ENCODE results near the gene NTM.

DNA sequence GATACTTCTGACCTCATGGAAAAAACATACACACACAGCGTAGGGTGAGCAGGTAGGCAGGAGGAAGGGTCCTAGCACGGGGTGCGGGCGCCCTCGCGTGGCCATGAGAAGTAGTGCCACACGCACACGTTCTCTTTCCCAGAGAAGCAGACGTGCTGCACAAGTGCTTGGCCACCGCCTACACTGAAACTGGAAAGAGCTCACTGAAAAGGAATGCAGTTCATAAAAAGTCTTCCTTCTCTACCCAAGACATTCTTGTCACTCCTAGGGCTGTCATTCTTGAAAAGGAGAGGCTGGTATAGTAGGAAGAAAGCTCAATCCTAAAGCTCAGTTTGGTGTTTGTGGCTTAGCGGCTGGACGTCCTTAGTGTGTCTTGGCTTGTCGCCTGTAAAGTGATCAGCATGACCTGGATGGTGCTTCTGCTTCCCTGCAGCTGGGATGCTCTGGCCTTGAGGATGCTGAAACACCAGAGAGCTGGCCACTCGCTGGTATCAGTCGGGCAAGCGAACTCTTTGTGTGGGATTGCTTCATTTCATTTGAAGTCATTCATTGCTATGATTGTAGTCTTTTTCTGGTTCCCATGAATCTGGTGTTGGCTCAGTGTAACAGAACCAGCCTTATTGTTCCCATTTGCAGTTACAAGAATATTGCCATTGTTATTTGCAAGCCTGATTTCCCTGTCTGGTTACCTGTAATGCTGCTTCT lies 303.8 kb downstream of the NTM start:
- TF ChIP-seq POLR2A (IDR thresholded peaks at IDR 0.05; ENCODE audit: low read depth, low read length) (no peak), POLR2AphosphoS5 (IDR thresholded peaks at IDR 0.05; ENCODE audit: low read depth, low read length) (no peak), POU2F2 (IDR thresholded peaks at IDR 0.05; ENCODE audit: low read depth, low read length) (no peak), TAF1 (IDR thresholded peaks at IDR 0.05; ENCODE audit: low read depth, low read length) (no peak)

Measured in GM12891 (cell line).